NCI-H345 treated with DMSO at 0.1 percent for 48 hours (cell line): ENCODE data around the gene TBC1D9B.
"Not testable (repeated sequence)": the region's sequence is repeated elsewhere in the genome, so short reads cannot be mapped to it uniquely, and the experiment has no call there.

Source experiments
- DNase-seq: peaks from one replicate; lab custom pipeline; 2025; ENCODE audit not compliant: unreplicated experiment; lab: John Stamatoyannopoulos, UW

Gene TBC1D9B

GRCh38 chr5:179886190-179886911 is 21.3 kb downstream of the TBC1D9B start:
- no peak for DNase-seq

GRCh38 chr5:179885491-179886090 is 22.1 kb downstream of the TBC1D9B start:
- DNase-seq: no peak

- no peak for DNase-seq
These were observed 24.5 kb downstream of the TBC1D9B start for GRCh38 chr5:179883163-179883562.

GRCh38 chr5:179882338-179882737 is 25.4 kb downstream of the TBC1D9B start:
- no peak for DNase-seq

- DNase-seq: no peak
These were observed 26.7 kb downstream of the TBC1D9B start for GRCh38 chr5:179880848-179881590.

- no peak for DNase-seq
These were observed 27.5 kb downstream of the TBC1D9B start for GRCh38 chr5:179880066-179880650.

GRCh38 chr5:179879690-179880010 is 28.0 kb downstream of the TBC1D9B start:
- no peak for DNase-seq

GRCh38 chr5:179879003-179879689 is 28.6 kb downstream of the TBC1D9B start:
- no peak for DNase-seq

- no peak for DNase-seq
These were observed 29.3 kb downstream of the TBC1D9B start for GRCh38 chr5:179878222-179879002.

- DNase-seq: no peak
These were observed 31.1 kb downstream of the TBC1D9B start for GRCh38 chr5:179876610-179876952.

- DNase-seq: no peak
These were observed 31.7 kb downstream of the TBC1D9B start for GRCh38 chr5:179875741-179876609.

- DNase-seq: no peak
These were observed 33.0 kb downstream of the TBC1D9B start for GRCh38 chr5:179874536-179875292.

- DNase-seq: no peak
These were observed 33.6 kb downstream of the TBC1D9B start for GRCh38 chr5:179874136-179874535.

- no peak for DNase-seq
These were observed 34.0 kb downstream of the TBC1D9B start for GRCh38 chr5:179873588-179874110.

- DNase-seq: no peak
These were observed 34.7 kb downstream of the TBC1D9B start for GRCh38 chr5:179872828-179873575.

GRCh38 chr5:179872055-179872827 is 35.5 kb downstream of the TBC1D9B start:
- DNase-seq: no peak

GRCh38 chr5:179871533-179871932 is 36.2 kb downstream of the TBC1D9B start:
- DNase-seq: not testable (repeated sequence)
